Stimulated activated CD8-positive, alpha-beta memory T cell treated with anti-CD3 and anti-CD28 coated beads, Interleukin-2, amount 100 ng/mL, for 48 hours (primary cell): ENCODE measurements around the gene TMEM59L.

Experiments
- DNase-seq, 2 donors: peaks; one replicate each; pipeline ENCODE4 v3.0.0-alpha.2; 2020; ENCODE audit warnings: low read depth in 2 of 2

The TMEM59L gene

GRCh38 chr19:18608805-18609716 is 3.6 kb upstream of the TMEM59L start:
- no peak for DNase-seq

- no peak for DNase-seq
These were observed 3.0 kb upstream of the TMEM59L start for GRCh38 chr19:18609717-18610051.

GRCh38 chr19:18610245-18610555 is 2.5 kb upstream of the TMEM59L start:
- DNase-seq = no peak

DNA sequence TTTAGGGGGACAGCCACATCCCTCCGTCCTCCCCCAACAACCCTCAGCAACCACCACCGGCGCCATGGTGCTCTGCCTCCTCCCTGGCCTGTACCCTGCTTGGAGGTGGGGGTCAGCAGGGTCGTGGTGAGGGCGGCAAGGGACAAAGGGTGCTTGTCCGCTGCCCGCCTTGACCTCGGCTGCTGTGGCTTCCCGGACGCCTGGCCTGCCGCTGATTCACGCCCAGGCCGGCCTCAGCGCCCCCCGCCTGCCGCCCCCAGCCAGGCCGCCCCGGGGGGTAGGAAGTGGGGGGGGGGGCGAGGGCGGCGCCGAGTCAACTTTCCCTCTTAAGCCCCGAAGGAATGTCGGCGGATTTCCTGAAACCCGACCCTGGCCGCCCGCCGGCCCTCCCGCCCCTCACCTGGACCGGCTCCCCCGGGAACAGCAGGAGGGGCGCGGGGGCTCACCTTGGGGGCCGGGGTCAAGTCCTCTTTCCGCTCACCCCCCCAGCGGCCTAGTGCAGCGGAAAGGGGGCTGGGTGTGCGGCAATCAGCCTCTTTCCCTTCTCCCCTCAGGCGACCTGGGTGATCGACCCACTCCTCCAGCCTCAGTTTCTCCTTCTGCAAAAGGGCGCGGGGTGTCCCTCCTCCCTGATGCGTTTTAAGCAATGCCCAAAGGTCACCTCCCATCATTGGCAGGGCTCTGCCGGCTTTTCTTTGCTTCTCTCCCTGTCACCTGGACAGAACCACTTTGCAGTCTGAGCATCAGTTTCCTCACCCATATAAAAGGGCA is 1.9 kb upstream of the TMEM59L start:
- no peak for DNase-seq

- no peak for DNase-seq
These were observed 1.2 kb upstream of the TMEM59L start for GRCh38 chr19:18611327-18612050.

DNA sequence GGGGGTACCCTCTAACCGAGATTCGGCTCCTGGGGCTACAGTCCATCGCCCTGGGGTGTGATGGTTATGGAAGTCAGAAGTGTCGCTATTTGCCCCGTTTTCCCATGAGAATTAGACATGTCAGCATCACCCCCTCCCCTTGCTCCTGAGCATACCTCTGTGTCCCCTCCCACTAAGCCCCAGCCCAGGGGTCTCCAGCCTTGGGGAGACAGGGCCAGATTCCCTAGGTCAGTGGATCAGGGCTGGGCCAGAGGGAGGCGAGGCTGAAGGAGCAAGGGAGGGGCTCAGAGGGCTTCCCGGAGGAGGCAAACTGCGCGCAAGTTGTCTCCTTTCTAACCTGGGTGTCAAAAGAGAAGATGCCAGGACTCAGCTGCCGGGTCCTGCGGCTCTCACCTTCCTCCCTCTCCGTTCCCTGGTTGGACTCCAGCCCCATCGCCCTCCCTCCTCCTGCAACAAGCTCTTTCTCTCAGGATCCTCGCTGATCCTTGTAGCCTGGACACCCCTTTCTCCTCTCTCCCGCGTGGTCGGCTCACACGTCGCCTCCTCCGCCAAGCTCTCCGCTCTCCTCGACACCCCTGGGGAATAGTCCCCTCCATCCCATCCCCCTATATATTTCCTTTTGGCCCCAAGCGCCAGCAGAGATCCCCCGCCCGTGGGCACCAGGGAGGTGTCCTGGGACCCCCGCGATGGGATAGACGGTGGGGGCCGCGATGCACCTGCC is 459 bp upstream of the TMEM59L start:
- no peak for DNase-seq

GRCh38 chr19:18613589-18614234 is 1.0 kb downstream of the TMEM59L start:
- no peak for DNase-seq

- no peak for DNase-seq
These were observed 3.4 kb downstream of the TMEM59L start for GRCh38 chr19:18616023-18616422.

- DNase-seq = no peak
These were observed 4.9 kb downstream of the TMEM59L start for GRCh38 chr19:18617562-18617961.

GRCh38 chr19:18618236-18618635 is 5.6 kb downstream of the TMEM59L start:
- DNase-seq = no peak

GRCh38 chr19:18620311-18620710 is 7.6 kb downstream of the TMEM59L start:
- no peak for DNase-seq

GRCh38 chr19:18620902-18621301 is 8.2 kb downstream of the TMEM59L start:
- DNase-seq = no peak

DNA sequence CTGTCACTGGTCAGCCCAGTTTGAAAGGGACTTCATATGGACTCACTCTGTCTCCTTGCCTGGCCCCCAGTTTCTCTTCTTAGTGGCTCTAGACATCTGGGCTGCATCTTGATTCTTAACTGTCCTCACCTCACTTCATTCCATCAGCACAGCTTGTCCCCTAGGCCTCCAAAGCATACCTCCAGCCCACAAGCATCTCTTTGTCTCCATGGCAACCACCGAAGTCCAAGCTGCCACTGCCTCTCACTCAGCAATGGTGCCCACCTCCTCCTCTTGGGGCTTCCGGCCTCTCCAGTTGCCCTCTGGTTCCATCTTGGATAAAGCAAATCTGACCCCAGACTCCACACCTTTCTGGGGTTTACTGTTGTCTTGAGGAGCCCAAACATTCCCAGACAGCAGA is 14.2 kb downstream of the TMEM59L start:
- DNase-seq = no peak

DNA sequence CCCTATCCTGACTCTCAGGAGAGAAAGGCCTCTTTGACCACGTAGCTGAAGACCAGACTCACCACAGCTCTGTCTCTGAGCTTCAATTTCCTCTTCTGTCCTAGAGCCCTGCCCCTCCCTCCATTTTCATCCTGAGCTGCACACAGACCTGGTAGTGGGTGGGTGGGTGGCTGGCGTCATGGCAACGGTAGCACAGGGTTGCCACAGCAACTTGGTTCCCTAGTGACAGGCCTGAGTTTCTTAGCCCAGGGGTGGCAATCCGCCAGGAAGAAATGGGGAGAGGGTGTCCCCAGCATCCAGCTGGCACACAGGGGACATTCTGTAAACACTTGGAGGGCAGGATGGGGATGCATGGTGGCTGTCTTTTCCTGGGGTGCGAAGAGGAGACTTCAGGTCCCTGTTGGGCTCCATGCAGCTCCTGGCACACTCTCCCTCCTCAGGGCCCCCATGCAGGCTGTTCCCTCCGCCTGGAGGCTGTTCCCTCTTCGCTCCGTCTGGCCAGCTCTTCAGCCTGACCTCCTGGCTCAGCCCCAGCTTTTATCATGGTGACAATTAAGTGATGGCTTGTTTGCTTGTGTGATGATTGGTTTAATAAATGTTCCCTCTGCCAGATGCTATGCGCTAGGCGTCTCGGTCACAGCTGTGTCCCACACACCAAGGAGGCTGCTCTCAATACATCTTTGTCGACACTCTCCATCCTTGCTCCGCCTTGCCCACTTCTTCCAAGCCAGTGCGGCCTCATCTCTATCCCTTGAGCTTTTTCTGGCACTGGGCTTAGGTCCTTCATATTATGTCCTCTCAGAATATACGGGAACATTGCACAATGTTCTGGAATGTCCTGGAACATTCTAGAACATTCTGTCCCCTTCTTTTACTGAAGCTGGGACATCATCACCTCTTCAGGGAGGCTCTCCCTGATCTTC is 16.8 kb downstream of the TMEM59L start:
- DNase-seq = no peak

- DNase-seq = no peak
These were observed 20.7 kb downstream of the TMEM59L start for GRCh38 chr19:18633321-18633720.

- no peak for DNase-seq
These were observed 22.1 kb downstream of the TMEM59L start for GRCh38 chr19:18634612-18635297.

GRCh38 chr19:18635831-18636182 is 23.1 kb downstream of the TMEM59L start:
- DNase-seq = no peak

GRCh38 chr19:18636183-18636968 is 23.7 kb downstream of the TMEM59L start:
- peak; percentile 98 to 100 for DNase-seq
